IMR-90 (cell line): Measurements from ENCODE around the gene PADI1. TPM values are rescaled to one million over a fixed set of nuclear protein-coding genes. Genes with fewer than 3 reads are reported as not detected.

ENCODE experiments used
- ATAC-seq: fragments of 200-7000 bp; cut with Tn5 transposase; 2 replicates; pipeline ENCODE4 v1.9.1; 2020; ENCODE audit warnings: low read depth, mild to moderate bottlenecking, moderate library complexity
- BruUV-seq: library from RNA; stranded (reverse); fragments of 400-500 nt; replicated peaks from 2 replicates; lab custom pipeline; 2021; lab: Mats Ljungman, UMichigan
- CTCF ChIA-PET: fragments of 300-600 bp; formaldehyde crosslinking; extraction: SDS; loops from one replicate; lab custom pipeline; 2021; ENCODE audit warnings: antibody characterized with exemption; lab: Yijun Ruan, JAX
- POLR2A ChIA-PET: fragments of 300-600 bp; sonication (Branson Sonifier 250); formaldehyde crosslinking; loops from one replicate; lab custom pipeline; 2022; ENCODE audit warnings: antibody characterized with exemption; ENCODE audit not compliant: unreplicated experiment; lab: Charles Lee
- DNase-seq: peaks from one replicate; pipeline ENCODE4 v3.0.0; 2013
- H2AFZ ChIP-seq: replicated peaks from 2 replicates; pipeline ENCODE3; 2013; ENCODE audit warnings: low read length, mild to moderate bottlenecking; ENCODE audit not compliant: poor library complexity
- H2AK5ac ChIP-seq: 2 replicates; pipeline ENCODE4 v1.6.1; 2013; ENCODE audit warnings: low read depth, low read length, inconsistent platforms
- H2AK9ac ChIP-seq: replicated peaks from 2 replicates; pipeline ENCODE3; 2013; ENCODE audit warnings: mild to moderate bottlenecking, low read depth, low read length, moderate library complexity; ENCODE audit not compliant: poor library complexity
- H2BK120ac ChIP-seq: 2 replicates; pipeline ENCODE4 v1.6.1; 2013; ENCODE audit warnings: low read depth, low read length, inconsistent platforms
- H2BK15ac ChIP-seq: 3 replicates; pipeline ENCODE4 v1.6.1; 2013; ENCODE audit warnings: low read depth, low read length, inconsistent platforms
- H2BK20ac ChIP-seq: 2 replicates; pipeline ENCODE4 v1.6.1; 2013; ENCODE audit warnings: low read depth, mild to moderate bottlenecking, inconsistent platforms, low read length, moderate library complexity
- H2BK5ac ChIP-seq: 2 replicates; pipeline ENCODE4 v1.6.1; 2013; ENCODE audit warnings: mild to moderate bottlenecking, low read depth, low read length, inconsistent platforms; ENCODE audit not compliant: poor library complexity, severe bottlenecking
- H3K14ac ChIP-seq: replicated peaks from 2 replicates; pipeline ENCODE4 v1.6.1; 2013; ENCODE audit warnings: low read depth, low read length, inconsistent platforms
- H3K18ac ChIP-seq: 2 replicates; pipeline ENCODE4 v1.6.1; 2013; ENCODE audit warnings: low read depth, low read length, control low read depth
- H3K23ac ChIP-seq: 2 replicates; pipeline ENCODE4 v1.6.1; 2013; ENCODE audit warnings: low read depth, low read length, inconsistent platforms
- H3K27ac ChIP-seq: 2 replicates; pipeline ENCODE4 v1.5.1; 2013; ENCODE audit warnings: mild to moderate bottlenecking, control low read depth, low read length; ENCODE audit not compliant: insufficient read depth
- H3K27me3 ChIP-seq: 2 replicates; pipeline ENCODE4 v1.6.1; 2013; ENCODE audit warnings: low read length; ENCODE audit not compliant: control insufficient read depth, insufficient read depth
- H3K36me3 ChIP-seq: 2 replicates; pipeline ENCODE4 v1.6.1; 2013; ENCODE audit warnings: low read length, mixed read lengths; ENCODE audit not compliant: control insufficient read depth, insufficient read depth
- H3K4ac ChIP-seq: 2 replicates; pipeline ENCODE4 v1.6.1; 2013; ENCODE audit warnings: low read depth, low read length, inconsistent platforms
- H3K4me1 ChIP-seq: 2 replicates; pipeline ENCODE4 v1.6.1; 2013; ENCODE audit warnings: low read length, mixed read lengths; ENCODE audit not compliant: control insufficient read depth, insufficient read depth
- H3K4me2 ChIP-seq: 2 replicates; pipeline ENCODE4 v1.6.1; 2013; ENCODE audit warnings: low read depth, mild to moderate bottlenecking, control low read depth, low read length, moderate library complexity
- H3K4me3 ChIP-seq: 2 replicates; pipeline ENCODE4 v1.5.1; 2013; ENCODE audit warnings: low read depth, mild to moderate bottlenecking, control low read depth, low read length, moderate library complexity; ENCODE audit not compliant: insufficient read depth
- H3K56ac ChIP-seq: 2 replicates; pipeline ENCODE4 v1.6.1; 2013; ENCODE audit warnings: low read length, inconsistent platforms; ENCODE audit not compliant: insufficient read depth; ENCODE audit errors: extremely low read depth
- H3K79me1 ChIP-seq, 2 experiments: 2 replicates each; pipeline ENCODE4 v1.6.1; 2013; ENCODE audit warnings: low read length in 2 of 2, inconsistent platforms in 1 of 2, low read depth in 1 of 2
- H3K9ac ChIP-seq: 2 replicates; pipeline ENCODE4 v1.6.1; 2013; ENCODE audit warnings: low read depth, low read length, control low read depth
- H3K9me1 ChIP-seq: 2 replicates; pipeline ENCODE4 v1.6.1; 2013; ENCODE audit warnings: low read length, inconsistent platforms; ENCODE audit not compliant: insufficient read depth
- H3K9me3 ChIP-seq: 2 replicates; pipeline ENCODE4 v1.6.1; 2013; ENCODE audit warnings: low read length; ENCODE audit not compliant: control insufficient read depth, insufficient read depth
- H4K20me1 ChIP-seq: 2 replicates; pipeline ENCODE4 v1.6.1; 2013; ENCODE audit warnings: low read length, inconsistent platforms; ENCODE audit not compliant: insufficient read depth
- H4K5ac ChIP-seq: 2 replicates; pipeline ENCODE4 v1.6.1; 2013; ENCODE audit warnings: mild to moderate bottlenecking, low read depth, low read length, control low read depth
- H4K8ac ChIP-seq, 2 experiments: 2 replicates each; pipeline ENCODE4 v1.6.1; 2013; ENCODE audit warnings: low read depth in 2 of 2, low read length in 2 of 2, control low read depth in 1 of 2, inconsistent platforms in 1 of 2
- H4K91ac ChIP-seq: 2 replicates; pipeline ENCODE4 v1.6.1; 2013; ENCODE audit warnings: low read depth, low read length, inconsistent platforms; ENCODE audit not compliant: insufficient read depth
- FOS ChIP-seq: fragments of 150-350 bp; IDR thresholded peaks from 2 replicates; pipeline ENCODE4 v1.6.1; 2016; ENCODE audit warnings: low read depth, low read length
- MAZ ChIP-seq: IDR thresholded peaks from 2 replicates; pipeline ENCODE4 v1.6.1; 2012; ENCODE audit warnings: low read depth, mild to moderate bottlenecking, low read length, improper control_type of control experiment, moderate library complexity, borderline replicate concordance
- NFE2L2 ChIP-seq: fragments of 150-350 bp; IDR thresholded peaks from 2 replicates; pipeline ENCODE4 v1.6.1; 2016; ENCODE audit warnings: low read depth, mild to moderate bottlenecking, low read length
- RAD21 ChIP-seq: IDR thresholded peaks from 2 replicates; pipeline ENCODE4 v1.6.1; 2012; ENCODE audit warnings: low read length, improper control_type of control experiment
- RFX5 ChIP-seq: IDR thresholded peaks from 2 replicates; pipeline ENCODE4 v1.8.0; 2012; ENCODE audit warnings: low read depth, mild to moderate bottlenecking, low read length, moderate library complexity
- SMC3 ChIP-seq: fragments of 150-350 bp; IDR thresholded peaks from 2 replicates; pipeline ENCODE4 v1.6.1; 2016; ENCODE audit warnings: low read depth, mild to moderate bottlenecking, antibody characterized with exemption, low read length, moderate library complexity
- WGBS, 2 experiments: methylation state at CpG; one replicate each; pipeline versions ENCODE4 v1.1.5 to v1.1.7; 2013; ENCODE audit warnings: missing lambda C conversion rate in 2 of 2; ENCODE audit not compliant: insufficient read length in 1 of 2; ENCODE audit errors: extremely low coverage in 2 of 2; 5-methylcytosine and 5-hydroxymethylcytosine counted together
- dilution Hi-C: fragments of 300-500 bp; cut with HindIII; formaldehyde crosslinking; loops from one replicate; pipeline ENCODE4 v1.14.3; 2018; ENCODE audit warnings: low sequenced_read_pairs; ENCODE audit not compliant: unreplicated experiment
- in situ Hi-C: fragments of 300-500 bp; cut with MboI; formaldehyde crosslinking; loops from 3 replicates; pipeline ENCODE4 v1.14.3; 2019; ENCODE audit warnings: low sequenced_read_pairs, inconsistent platforms, mixed read lengths
- intact Hi-C: fragments of 100-400 bp; cut with micrococcal nuclease; formaldehyde crosslinking; loops from 2 replicates; pipeline ENCODE4 v1.10.0; 2022
- polyA plus RNA-seq, 3 experiments: library from polyadenylated mRNA; depleted of rRNA; stranded (reverse); fragments of >200 nt; gene quantifications; 2 replicates each; pipeline ENCODE4 v1.2.3, GENCODE V29; 2012; ENCODE audit warnings: low replicate concordance in 1 of 3
- total RNA-seq: library from RNA; depleted of rRNA; stranded (reverse); fragments of >200 nt; gene quantifications from 2 replicates; pipeline ENCODE4 v1.2.3, GENCODE V29; 2012
- TF ChIP-seq, protein P1 (sequence below): fragments of 150-350 bp; IDR thresholded peaks from 2 replicates; pipeline ENCODE4 v1.6.1; 2016; ENCODE audit warnings: low read depth, mild to moderate bottlenecking, low read length, moderate library complexity, borderline replicate concordance

Gene PADI1
- total and polyA plus RNA-seq, 2 of the 4 experiments (the other 2 are of a cell fraction), result 0.17 TPM; not detected in 1

- no peak overlapping the region for H2BK20ac ChIP-seq
- intact Hi-C loops, result loop anchor here (2.0 to 5.0 kb wide), 2 partner anchors 168 to 289 kb away; no protein-coding TSS in a partner anchor
- H2BK120ac ChIP-seq, result no peak overlapping the region
- H4K8ac ChIP-seq, result no peak overlapping the region
- no peak overlapping the region for H3K18ac ChIP-seq
- ATAC-seq, result peak; percentile 87
- ChIA-PET POLR2A (no interaction called here), CTCF (interaction anchor here (2.0 kb wide), 1 partner anchor 114 kb away, joined by 6 read pairs; no protein-coding TSS in a partner anchor)
- BruUV-seq, result no TSS peak
- no peak overlapping the region for H3K4ac ChIP-seq
- no peak overlapping the region for H3K27ac ChIP-seq
- WGBS, 2 experiments, result no CpG with 5 or more reads among the region's 1 CpG
- no peak overlapping the region for H4K91ac ChIP-seq
- H4K5ac ChIP-seq, result no peak overlapping the region
- H2AK9ac ChIP-seq, result no peak overlapping the region
- H2BK5ac ChIP-seq, result no peak overlapping the region
- H3K27me3 ChIP-seq, result peaks cover 25% of the 10 kb centered on the region
- no peaks in the 10 kb centered on the region for H3K4me1 ChIP-seq
- H2BK15ac ChIP-seq, result no peak overlapping the region
- no peak overlapping the region for H3K9ac ChIP-seq
- 0 out of 2 replicates have a peak, but pooled peaks cover 3% of the 10 kb centered on the region for H4K20me1 ChIP-seq
- 0 out of 2 replicates have a peak, but pooled peaks cover 3% of the 10 kb centered on the region for H3K9me1 ChIP-seq
- no peak overlapping the region for H2AFZ ChIP-seq
- H3K14ac ChIP-seq, result no peak overlapping the region
- TF ChIP-seq NFE2L2, result no peak
- TF ChIP-seq, protein P1, sequence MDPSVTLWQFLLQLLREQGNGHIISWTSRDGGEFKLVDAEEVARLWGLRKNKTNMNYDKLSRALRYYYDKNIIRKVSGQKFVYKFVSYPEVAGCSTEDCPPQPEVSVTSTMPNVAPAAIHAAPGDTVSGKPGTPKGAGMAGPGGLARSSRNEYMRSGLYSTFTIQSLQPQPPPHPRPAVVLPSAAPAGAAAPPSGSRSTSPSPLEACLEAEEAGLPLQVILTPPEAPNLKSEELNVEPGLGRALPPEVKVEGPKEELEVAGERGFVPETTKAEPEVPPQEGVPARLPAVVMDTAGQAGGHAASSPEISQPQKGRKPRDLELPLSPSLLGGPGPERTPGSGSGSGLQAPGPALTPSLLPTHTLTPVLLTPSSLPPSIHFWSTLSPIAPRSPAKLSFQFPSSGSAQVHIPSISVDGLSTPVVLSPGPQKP, result no peak
- no peak for TF ChIP-seq RFX5
- TF ChIP-seq MAZ, result 0 out of 2 replicates have a peak, but pooled peaks have one; percentile 24
- peak; percentile 20; the same call in 1 of the 2 replicates for TF ChIP-seq SMC3
- TF ChIP-seq FOS, result no peak
- TF ChIP-seq RAD21, result 0 out of 2 replicates have a peak, but pooled peaks have one; percentile 17
- no peak overlapping the region for H2AK5ac ChIP-seq
- dilution Hi-C loops, result no loop called here
- no peaks in the 10 kb centered on the region for H3K9me3 ChIP-seq
- no peaks in the 10 kb centered on the region for H3K79me1 ChIP-seq
- DNase-seq, result peak; percentile 92
- no peak overlapping the region for H3K4me3 ChIP-seq
- no peaks in the 10 kb centered on the region for H3K36me3 ChIP-seq
- no peak overlapping the region for H3K23ac ChIP-seq
- in situ Hi-C loops, result loop anchor here (5.0 kb wide), 1 partner anchor 112 kb away; no protein-coding TSS in a partner anchor
- no peak overlapping the region for H3K4me2 ChIP-seq
- H3K56ac ChIP-seq, result no peak overlapping the region
These were observed 34.5 kb downstream of the PADI1 start for GRCh38 chr1:17239420-17239819.
